ENCODE results near the gene GOPC. TPM values are rescaled to one million over a fixed set of nuclear protein-coding genes. Genes with fewer than 3 reads are reported as not detected.

Gene GOPC
- total and polyA plus RNA-seq, 2 experiments from 2014 or later, result 15.5 to 26.4 TPM

DNA sequence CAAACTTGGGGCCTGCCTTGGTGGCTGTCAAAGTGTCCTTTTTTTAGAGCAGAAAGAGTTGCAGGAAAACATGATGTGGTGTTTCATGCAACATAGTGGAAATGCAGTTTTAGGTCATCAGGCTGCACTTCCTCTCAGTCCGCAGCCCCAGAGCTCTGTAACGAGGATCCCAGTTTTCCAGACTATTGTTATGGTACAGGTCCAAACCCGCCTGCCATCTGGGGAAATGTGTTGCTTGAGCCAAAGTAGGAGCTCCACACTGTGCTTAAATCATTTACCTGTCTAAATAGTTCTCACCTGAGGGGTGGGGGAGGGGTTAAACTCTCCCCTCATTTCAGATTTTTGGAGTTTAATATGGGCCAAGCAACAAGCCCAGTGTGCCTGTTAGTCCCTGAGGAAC, 59.8 kb downstream of the GOPC start:
- TF ChIP-seq EZH2 (IDR thresholded peaks at IDR 0.05; ENCODE audit: low read depth, unreplicated experiment), result no peak
- TF ChIP-seq, protein P1, sequence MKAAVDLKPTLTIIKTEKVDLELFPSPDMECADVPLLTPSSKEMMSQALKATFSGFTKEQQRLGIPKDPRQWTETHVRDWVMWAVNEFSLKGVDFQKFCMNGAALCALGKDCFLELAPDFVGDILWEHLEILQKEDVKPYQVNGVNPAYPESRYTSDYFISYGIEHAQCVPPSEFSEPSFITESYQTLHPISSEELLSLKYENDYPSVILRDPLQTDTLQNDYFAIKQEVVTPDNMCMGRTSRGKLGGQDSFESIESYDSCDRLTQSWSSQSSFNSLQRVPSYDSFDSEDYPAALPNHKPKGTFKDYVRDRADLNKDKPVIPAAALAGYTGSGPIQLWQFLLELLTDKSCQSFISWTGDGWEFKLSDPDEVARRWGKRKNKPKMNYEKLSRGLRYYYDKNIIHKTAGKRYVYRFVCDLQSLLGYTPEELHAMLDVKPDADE (IDR thresholded peaks at IDR 0.05), result no peak
- TF ChIP-seq ZNF114 (CRISPR knock-in tag; IDR thresholded peaks at IDR 0.05), result no peak
- no peak for TF ChIP-seq EZH2phosphoT487 (IDR thresholded peaks at IDR 0.05; ENCODE audit: unreplicated experiment)
- TF ChIP-seq, protein P2, sequence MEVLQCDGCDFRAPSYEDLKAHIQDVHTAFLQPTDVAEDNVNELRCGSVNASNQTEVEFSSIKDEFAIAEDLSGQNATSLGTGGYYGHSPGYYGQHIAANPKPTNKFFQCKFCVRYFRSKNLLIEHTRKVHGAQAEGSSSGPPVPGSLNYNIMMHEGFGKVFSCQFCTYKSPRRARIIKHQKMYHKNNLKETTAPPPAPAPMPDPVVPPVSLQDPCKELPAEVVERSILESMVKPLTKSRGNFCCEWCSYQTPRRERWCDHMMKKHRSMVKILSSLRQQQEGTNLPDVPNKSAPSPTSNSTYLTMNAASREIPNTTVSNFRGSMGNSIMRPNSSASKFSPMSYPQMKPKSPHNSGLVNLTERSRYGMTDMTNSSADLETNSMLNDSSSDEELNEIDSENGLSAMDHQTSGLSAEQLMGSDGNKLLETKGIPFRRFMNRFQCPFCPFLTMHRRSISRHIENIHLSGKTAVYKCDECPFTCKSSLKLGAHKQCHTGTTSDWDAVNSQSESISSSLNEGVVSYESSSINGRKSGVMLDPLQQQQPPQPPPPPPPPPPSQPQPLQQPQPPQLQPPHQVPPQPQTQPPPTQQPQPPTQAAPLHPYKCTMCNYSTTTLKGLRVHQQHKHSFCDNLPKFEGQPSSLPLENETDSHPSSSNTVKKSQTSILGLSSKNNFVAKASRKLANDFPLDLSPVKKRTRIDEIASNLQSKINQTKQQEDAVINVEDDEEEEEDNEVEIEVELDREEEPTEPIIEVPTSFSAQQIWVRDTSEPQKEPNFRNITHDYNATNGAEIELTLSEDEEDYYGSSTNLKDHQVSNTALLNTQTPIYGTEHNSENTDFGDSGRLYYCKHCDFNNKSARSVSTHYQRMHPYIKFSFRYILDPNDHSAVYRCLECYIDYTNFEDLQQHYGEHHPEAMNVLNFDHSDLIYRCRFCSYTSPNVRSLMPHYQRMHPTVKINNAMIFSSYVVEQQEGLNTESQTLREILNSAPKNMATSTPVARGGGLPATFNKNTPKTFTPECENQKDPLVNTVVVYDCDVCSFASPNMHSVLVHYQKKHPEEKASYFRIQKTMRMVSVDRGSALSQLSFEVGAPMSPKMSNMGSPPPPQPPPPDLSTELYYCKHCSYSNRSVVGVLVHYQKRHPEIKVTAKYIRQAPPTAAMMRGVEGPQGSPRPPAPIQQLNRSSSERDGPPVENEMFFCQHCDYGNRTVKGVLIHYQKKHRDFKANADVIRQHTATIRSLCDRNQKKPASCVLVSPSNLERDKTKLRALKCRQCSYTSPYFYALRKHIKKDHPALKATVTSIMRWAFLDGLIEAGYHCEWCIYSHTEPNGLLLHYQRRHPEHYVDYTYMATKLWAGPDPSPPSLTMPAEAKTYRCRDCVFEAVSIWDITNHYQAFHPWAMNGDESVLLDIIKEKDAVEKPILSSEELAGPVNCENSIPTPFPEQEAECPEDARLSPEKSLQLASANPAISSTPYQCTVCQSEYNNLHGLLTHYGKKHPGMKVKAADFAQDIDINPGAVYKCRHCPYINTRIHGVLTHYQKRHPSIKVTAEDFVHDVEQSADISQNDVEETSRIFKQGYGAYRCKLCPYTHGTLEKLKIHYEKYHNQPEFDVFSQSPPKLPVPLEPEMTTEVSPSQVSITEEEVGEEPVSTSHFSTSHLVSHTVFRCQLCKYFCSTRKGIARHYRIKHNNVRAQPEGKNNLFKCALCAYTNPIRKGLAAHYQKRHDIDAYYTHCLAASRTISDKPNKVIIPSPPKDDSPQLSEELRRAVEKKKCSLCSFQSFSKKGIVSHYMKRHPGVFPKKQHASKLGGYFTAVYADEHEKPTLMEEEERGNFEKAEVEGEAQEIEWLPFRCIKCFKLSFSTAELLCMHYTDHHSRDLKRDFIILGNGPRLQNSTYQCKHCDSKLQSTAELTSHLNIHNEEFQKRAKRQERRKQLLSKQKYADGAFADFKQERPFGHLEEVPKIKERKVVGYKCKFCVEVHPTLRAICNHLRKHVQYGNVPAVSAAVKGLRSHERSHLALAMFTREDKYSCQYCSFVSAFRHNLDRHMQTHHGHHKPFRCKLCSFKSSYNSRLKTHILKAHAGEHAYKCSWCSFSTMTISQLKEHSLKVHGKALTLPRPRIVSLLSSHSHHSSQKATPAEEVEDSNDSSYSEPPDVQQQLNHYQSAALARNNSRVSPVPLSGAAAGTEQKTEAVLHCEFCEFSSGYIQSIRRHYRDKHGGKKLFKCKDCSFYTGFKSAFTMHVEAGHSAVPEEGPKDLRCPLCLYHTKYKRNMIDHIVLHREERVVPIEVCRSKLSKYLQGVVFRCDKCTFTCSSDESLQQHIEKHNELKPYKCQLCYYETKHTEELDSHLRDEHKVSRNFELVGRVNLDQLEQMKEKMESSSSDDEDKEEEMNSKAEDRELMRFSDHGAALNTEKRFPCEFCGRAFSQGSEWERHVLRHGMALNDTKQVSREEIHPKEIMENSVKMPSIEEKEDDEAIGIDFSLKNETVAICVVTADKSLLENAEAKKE (CRISPR knock-in tag; IDR thresholded peaks at IDR 0.05), result no peak
- no peak for TF ChIP-seq ZNF331 (CRISPR knock-in tag; IDR thresholded peaks at IDR 0.05; ENCODE audit: low read depth)
- TF ChIP-seq JUNB (IDR thresholded peaks at IDR 0.05; ENCODE audit: unreplicated experiment), result no peak
- no peak for TF ChIP-seq CREB1 (CRISPR knock-in tag; IDR thresholded peaks at IDR 0.05; ENCODE audit: low read depth)
- no peak for TF ChIP-seq POLR2AphosphoS5 (IDR thresholded peaks at IDR 0.05; ENCODE audit: low read depth)
- H3K4me3 ChIP-seq, result no peak overlapping the region
- no peak for ATAC-seq
- H3F3A ChIP-seq (replicated peaks; ENCODE audit: low read depth), result no peaks in the 10 kb centered on the region
- no peak overlapping the region for H3K27ac ChIP-seq (ENCODE audit: low read depth)
- peaks cover 4% of the 10 kb centered on the region; the same call in 1 of the 2 replicates for H3K27me3 ChIP-seq (ENCODE audit: insufficient read depth)
- Mint-ChIP-seq H3K27me3 (ENCODE audit: insufficient read depth, low read depth, poor library complexity) (peaks cover 2% of the 10 kb centered on the region), H3K9me3 (no peaks in the 10 kb centered on the region), H3K36me3 (ENCODE audit: low read depth) (peaks cover 5% of the 10 kb centered on the region; the same call in 1 of the 3 replicates), H3K27ac (no peak overlapping the region), H3K4me3 (no peak overlapping the region), H3K4me1 (peaks cover 3% of the 10 kb centered on the region)
- DNase-seq (ENCODE audit: low spot score), result no peak
- 0 out of 2 replicates have a peak, but pooled peaks cover 2% of the 10 kb centered on the region for H3K4me1 ChIP-seq (ENCODE audit: insufficient read depth)
- no peaks in the 10 kb centered on the region for H4K20me1 ChIP-seq (replicated peaks; ENCODE audit: insufficient read depth)
- no peaks in the 10 kb centered on the region; the same call in 1 of the 2 replicates for H3K36me3 ChIP-seq (ENCODE audit: insufficient read depth)
- H3K79me2 ChIP-seq (replicated peaks; ENCODE audit: insufficient read depth), result no peaks in the 10 kb centered on the region
- no peak overlapping the region for H2AFZ ChIP-seq
- H3K9me2 ChIP-seq (ENCODE audit: insufficient read depth), result no peaks in the 10 kb centered on the region
- H3K4me2 ChIP-seq, result no peak overlapping the region
